ENCODE measurements around the gene SUPT3H. TPM values are rescaled to one million over a fixed set of nuclear protein-coding genes. Genes with fewer than 3 reads are reported as not detected.
"Not testable (repeated sequence)": the region's sequence is repeated elsewhere in the genome, so short reads cannot be mapped to it uniquely, and the experiment has no call there.

The SUPT3H gene
- total RNA-seq, 1 donor from 2014 or later = 1.2 TPM

- ATAC-seq = no peak
- no peak for DNase-seq (ENCODE audit: low spot score)
Measured at GRCh38 chr6:45187836-45188235, 189.9 kb downstream of the SUPT3H start.

- no peak for ATAC-seq
- no peak for DNase-seq (ENCODE audit: low spot score)
Measured at GRCh38 chr6:45185403-45186251, 192.1 kb downstream of the SUPT3H start.

GRCh38 chr6:45184937-45185336 is 192.8 kb downstream of the SUPT3H start:
- ATAC-seq = no peak
- DNase-seq (ENCODE audit: low spot score) = no peak

GRCh38 chr6:45184040-45184439 is 193.7 kb downstream of the SUPT3H start:
- DNase-seq (ENCODE audit: low spot score) (no peak), ATAC-seq (no peak)

GRCh38 chr6:45176373-45176772 is 201.4 kb downstream of the SUPT3H start:
- DNase-seq (ENCODE audit: low spot score); ATAC-seq: not testable (repeated sequence)

GRCh38 chr6:45175272-45175671 is 202.5 kb downstream of the SUPT3H start:
- ATAC-seq (no peak), DNase-seq (ENCODE audit: low spot score) (no peak)

GRCh38 chr6:45174045-45174444 is 203.7 kb downstream of the SUPT3H start:
- ATAC-seq = no peak
- DNase-seq (ENCODE audit: low spot score) = no peak

GRCh38 chr6:45171380-45171779 is 206.4 kb downstream of the SUPT3H start:
- no peak for ATAC-seq
- no peak for DNase-seq (ENCODE audit: low spot score)

GRCh38 chr6:45170309-45170708 is 207.4 kb downstream of the SUPT3H start:
- DNase-seq (ENCODE audit: low spot score) (no peak), ATAC-seq (no peak)

GRCh38 chr6:45169815-45170214 is 207.9 kb downstream of the SUPT3H start:
- ATAC-seq = no peak

GRCh38 chr6:45163952-45164766 is 213.6 kb downstream of the SUPT3H start:
- DNase-seq (ENCODE audit: low spot score) (no peak), ATAC-seq (no peak)

More at GRCh38 chr6:45169815-45170214, 207.9 kb downstream of the SUPT3H start:
- no peak for DNase-seq (ENCODE audit: low spot score)

- no peak for ATAC-seq
- no peak for DNase-seq (ENCODE audit: low spot score)
Measured at GRCh38 chr6:45160305-45160704, 217.4 kb downstream of the SUPT3H start.

GRCh38 chr6:45156075-45156474 is 221.7 kb downstream of the SUPT3H start:
- ATAC-seq = no peak
- no peak for DNase-seq (ENCODE audit: low spot score)

- DNase-seq (ENCODE audit: low spot score) (no peak), ATAC-seq (no peak)
Measured at GRCh38 chr6:45155341-45155894, 222.3 kb downstream of the SUPT3H start.

GRCh38 chr6:45154679-45155078 is 223.1 kb downstream of the SUPT3H start:
- DNase-seq (ENCODE audit: low spot score) = no peak
- peak; percentile 40 for ATAC-seq

GRCh38 chr6:45148711-45149341 is 228.9 kb downstream of the SUPT3H start:
- no peak for DNase-seq (ENCODE audit: low spot score)
- no peak for ATAC-seq

- DNase-seq (ENCODE audit: low spot score) = no peak
- ATAC-seq = no peak
Measured at GRCh38 chr6:45148278-45148677, 229.5 kb downstream of the SUPT3H start.

- DNase-seq (ENCODE audit: low spot score); ATAC-seq: not testable (repeated sequence)
Measured at GRCh38 chr6:45145658-45146057, 232.1 kb downstream of the SUPT3H start.

- ATAC-seq (no peak), DNase-seq (ENCODE audit: low spot score) (no peak)
Measured at GRCh38 chr6:45138765-45139164, 239.0 kb downstream of the SUPT3H start.

- DNase-seq (ENCODE audit: low spot score) = no peak
- ATAC-seq = no peak
Measured at GRCh38 chr6:45136495-45136894, 241.2 kb downstream of the SUPT3H start.

- ATAC-seq (no peak), DNase-seq (ENCODE audit: low spot score) (no peak)
Measured at GRCh38 chr6:45132658-45133294, 245.0 kb downstream of the SUPT3H start.
